DMS 273 (cell line): ENCODE data around the gene CYTH1.

Experiments used
- DNase-seq: peaks from one replicate; lab custom pipeline; 2025; ENCODE audit not compliant: unreplicated experiment; lab: John Stamatoyannopoulos, UW

The CYTH1 gene

DNA sequence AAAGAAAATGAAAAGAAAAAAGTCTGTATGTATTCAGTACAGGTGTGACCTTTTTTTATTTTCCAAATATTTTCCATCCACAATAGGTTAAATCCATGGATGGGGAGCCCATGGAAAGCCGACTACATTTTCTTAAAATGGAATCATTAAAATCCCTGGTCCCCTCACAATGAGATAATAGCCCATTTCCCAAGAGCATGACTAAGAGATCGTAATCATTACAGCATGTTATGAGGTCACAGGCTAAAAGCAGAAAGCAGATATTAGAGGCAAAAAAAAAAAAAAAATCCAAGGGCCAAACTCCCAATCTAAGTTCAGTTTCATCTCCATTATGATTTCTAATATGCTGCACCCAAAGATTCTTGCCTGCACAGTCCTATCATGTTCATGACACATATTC is 44.7 kb downstream of the CYTH1 start:
- DNase-seq = peak; percentile 58

- DNase-seq = peak; percentile 89
These were observed 45.5 kb downstream of the CYTH1 start for GRCh38 chr17:78736526-78737079.

DNA sequence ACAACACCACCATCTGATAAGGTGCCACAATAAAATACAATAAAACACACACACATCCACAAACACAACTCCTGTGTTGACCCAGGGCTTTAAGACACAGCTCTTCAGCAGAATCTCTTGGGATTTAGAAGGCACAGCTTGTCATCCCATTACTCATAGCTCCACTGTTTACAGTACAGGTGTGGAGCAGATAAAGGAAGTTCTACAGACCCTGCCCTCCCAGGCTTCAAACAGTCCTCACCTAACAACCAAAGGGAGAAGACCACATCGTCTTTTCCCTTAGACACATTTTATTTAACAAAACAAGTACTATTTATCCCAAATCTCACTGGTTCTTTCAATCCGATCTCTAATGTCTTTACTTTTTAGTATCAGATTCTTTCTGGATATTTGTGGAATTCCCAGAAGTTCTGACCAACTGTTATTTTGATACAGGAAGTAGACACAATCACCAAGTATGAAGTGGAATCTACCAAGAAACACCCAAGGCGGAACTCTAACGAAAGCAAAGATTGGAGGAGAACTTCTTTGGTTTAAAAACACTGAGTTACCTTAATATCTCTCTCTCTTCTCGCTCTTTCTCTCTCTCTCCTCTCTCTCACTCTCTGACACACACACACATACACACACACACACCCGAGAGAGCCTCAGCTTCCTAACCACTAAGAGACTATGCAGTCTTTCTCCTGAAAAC is 46.1 kb downstream of the CYTH1 start:
- DNase-seq = no peak

- no peak for DNase-seq
These were observed 47.1 kb downstream of the CYTH1 start for GRCh38 chr17:78734793-78735641.

GRCh38 chr17:78732354-78732753 is 49.7 kb downstream of the CYTH1 start:
- DNase-seq = no peak

DNA sequence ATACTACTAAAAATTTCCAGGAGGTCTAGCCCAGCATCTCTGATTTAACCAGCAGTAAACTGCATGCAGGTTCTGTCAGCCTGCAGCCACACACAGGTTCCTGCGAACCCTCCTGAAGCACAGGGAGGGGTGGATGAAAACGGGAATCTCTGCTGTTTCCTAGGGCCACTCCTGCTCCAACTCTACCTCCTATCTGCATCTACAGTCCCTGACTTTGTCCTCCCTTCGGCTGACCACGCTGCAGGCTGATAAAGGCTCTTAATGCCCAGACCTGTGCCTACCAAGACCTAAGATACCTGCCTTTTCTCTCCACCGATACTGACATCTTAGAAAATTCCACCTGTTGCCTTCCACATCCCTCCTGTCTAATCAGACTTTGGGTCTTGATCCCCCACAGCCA is 50.2 kb downstream of the CYTH1 start:
- DNase-seq = no peak

DNA sequence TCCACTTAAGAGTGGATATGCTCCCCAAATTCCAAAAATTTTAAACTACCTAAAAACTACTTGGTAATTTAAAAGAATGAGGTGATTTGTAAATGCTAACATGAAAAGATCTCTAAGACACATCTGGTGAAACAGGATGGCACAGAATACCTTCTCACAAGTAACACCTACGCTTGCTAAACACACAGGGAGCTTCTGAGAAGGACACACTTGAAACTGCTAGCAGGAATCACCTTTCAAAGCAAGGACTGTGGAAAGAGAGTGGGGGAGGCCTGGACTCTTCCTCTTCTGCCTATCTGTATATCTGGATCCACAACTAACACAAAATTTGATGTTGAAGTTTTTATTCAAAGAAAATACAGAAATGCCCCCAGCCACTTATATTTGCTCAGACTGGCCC is 52.4 kb downstream of the CYTH1 start:
- no peak for DNase-seq

DNA sequence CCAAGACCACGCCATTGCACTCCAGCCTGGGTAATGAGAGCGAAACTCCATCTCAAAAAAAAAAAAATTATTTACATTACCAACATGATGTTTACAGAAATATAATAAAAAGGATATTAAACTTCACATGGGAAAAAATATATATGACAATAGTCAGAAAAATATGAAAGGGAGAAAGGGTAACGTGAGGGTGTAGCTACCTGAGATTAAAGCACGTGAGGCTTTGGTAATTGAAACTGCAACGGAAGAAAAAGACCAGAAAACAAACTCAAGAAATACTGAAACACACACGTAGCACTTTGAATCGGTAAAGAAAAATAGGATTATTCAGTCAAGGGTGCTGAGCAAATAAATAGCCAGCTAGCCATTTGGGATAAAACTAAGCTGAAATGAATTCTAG is 53.6 kb downstream of the CYTH1 start:
- no peak for DNase-seq

DNA sequence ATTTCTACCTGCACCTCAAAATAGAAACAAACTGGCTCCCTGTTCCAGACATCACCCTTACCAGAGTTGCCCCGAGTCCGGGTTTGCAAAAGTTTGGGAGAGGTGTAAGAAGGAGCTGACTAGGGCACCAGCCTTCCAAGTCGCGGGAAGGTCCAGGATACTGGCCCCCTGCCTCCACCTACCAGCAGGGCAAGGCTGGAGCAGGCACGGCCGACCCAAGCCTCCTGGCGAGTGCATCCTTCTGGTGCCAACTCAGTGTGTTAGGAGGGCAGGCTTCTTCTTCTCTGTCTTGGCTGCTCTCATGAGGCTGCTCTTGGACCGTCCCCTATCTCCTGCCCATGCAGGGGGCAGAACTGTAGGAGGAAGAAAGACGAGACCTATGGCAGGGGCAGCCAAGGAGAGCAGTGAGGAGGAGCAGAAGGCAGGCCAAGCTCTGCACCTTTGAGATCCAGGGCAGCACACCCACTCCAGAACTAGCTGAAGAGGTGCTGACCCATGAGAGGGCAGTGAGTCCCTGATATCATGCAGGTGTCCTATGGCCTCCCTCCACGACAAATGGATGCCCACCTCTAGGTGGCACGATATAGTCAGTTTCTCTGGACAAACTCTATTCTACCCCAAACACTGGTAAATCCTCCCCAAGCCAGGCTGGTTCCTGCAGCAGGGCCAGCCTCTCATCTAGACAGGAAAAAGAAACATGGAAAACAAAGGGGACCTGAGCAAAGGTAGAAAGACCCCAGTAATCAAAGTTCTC is 54.4 kb downstream of the CYTH1 start:
- DNase-seq = no peak

DNA sequence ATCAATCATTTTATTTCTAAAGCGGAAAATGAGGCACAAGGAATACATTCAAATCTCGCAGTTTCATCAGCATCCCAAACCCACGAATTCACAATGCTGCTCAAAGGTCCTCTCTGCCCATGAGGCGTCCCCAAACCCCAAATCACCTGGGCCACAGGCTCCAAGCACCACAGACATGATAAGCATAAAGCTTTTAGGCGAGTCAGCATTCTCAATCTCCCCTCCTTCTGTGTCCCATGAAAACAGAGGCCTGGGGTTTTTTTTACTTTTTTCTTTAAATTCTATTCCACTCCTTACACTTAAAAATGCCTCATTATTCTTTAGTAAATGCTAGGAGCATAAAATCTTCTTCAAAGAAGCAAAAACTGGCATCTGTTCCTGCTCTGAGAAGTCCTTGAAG is 55.0 kb downstream of the CYTH1 start:
- DNase-seq = no peak

- DNase-seq = no peak
These were observed 55.6 kb downstream of the CYTH1 start for GRCh38 chr17:78726513-78726912.

DNA sequence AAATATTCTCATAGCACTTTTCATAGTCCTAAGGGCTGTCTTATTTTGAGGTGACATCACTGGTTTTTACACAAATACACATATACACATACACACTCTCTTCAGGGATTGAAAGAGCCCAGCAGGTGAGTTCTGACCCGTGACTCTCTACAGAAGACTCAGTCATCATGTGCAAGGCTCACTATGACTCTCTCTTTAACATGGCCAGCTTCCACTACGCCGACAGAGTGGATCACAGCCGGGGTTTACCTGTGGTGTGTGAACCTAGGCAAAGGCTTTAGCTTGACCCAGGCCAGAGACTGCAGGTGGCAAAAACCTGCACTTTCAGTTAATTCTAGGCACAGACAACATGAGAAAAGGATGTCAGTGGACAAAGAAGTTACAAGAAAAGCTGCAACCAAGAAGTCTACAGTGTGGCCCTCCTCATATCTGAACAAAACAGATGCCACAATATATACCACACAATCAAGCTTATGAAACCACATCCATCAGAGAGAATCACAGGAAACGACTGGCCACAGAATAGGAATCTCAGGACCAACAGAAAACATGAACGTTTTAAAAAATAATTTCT is 56.5 kb downstream of the CYTH1 start:
- no peak for DNase-seq

GRCh38 chr17:78724999-78725398 is 57.1 kb downstream of the CYTH1 start:
- no peak for DNase-seq

GRCh38 chr17:78724544-78724943 is 57.5 kb downstream of the CYTH1 start:
- DNase-seq = no peak

- DNase-seq = no peak
These were observed 58.1 kb downstream of the CYTH1 start for GRCh38 chr17:78723957-78724356.

DNA sequence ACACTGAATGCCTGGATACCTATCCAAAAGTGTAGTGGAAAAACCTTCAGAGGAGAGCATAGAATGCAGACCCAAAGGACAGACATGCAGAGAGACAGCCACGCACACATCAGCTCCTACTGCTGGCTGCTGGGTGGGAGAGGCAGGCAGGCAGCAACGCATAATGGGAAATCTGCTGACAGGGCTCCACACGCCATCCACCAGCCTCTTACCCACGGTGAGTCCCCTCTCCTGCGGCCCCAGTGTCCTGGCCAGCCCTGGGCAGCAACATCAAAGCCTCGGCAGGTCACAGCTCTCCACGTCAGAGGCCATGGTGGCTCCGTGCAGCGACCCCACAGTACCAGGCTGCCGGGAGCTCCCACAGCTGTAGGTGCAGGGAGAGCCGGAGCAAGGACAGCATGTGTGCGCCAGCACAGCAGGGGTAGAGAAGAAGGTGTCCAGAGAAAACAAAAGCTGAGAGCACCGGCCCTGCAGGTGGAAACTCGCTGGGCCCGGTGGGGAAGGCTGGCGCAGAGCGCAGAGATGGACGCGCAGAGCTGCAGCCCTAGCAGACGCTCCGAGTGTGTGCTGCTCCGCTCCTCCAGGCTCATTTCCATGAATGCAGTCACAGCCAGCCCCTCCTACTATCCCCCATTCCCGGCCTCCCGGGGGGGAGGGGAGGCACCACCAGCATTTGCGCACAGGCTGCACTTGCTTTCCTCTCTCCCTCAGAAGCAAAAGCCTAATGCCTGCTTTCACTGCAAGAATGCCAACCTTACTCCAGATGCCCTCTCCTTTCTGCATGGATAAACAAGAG is 58.9 kb downstream of the CYTH1 start:
- DNase-seq = no peak

DNA sequence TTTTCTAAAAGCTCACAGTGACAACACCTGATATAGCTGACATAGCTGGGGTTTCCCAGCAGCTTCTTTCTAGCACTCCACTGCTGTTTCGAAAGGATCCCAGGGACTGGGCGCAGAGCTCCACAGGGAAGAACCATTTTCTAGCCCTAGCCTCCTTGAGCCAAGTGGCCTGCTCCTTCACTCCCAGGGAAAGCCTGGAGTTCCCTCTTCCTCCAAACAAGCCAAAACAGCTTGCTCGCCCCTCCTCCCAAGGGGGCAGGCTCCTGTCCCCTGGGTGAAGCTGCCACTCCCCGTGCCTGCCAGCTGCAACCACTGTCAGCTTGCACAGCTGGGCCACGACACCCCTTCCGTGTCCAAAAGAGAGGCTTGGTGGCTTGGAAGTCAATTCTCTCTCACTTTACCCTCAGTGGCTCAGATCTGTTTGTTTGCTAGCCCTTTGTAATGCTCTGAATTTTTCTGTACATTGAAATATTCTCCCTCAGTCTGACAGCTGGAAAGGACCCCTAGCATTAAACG is 59.8 kb downstream of the CYTH1 start:
- peak; percentile 54 for DNase-seq

DNA sequence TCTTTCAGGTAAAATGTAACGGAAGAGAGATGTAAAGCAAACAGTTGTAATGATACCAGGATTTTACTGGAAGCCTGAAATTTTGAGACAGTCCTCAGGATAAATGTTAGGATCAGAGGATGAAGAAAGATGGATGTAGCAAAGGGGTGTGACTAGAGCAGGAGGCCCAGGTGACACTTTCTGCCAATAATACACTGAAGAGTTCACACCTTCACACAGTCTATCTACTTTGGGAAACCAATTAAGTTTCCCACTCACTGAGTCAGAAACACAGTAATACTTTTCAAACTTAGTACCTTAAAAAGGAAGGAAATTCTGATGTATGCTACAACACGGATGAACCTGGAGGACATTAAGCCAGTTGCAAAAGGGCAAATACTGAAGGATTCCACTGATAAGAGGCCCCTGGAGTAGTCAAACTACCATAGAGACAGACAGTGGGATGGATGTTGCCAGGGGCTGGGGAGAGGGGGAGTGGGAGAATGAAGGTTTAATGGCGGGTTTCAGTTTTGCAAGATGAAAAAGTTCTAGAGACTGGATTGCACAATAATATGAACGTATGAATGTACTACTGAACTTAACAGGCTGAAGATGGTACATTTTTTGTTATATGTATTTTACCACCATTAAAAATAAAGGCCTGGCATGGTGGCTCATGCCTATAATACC is 62.3 kb downstream of the CYTH1 start:
- DNase-seq = no peak

- DNase-seq = no peak
These were observed 63.4 kb downstream of the CYTH1 start for GRCh38 chr17:78718575-78719208.
